ENCODE results near the gene TBC1D22A.

The TBC1D22A gene

GRCh38 chr22:47057916-47058585 lies 295.6 kb downstream of the TBC1D22A start:
- DNase-seq (ENCODE audit: low read depth in 2 of 2), result no peak

- DNase-seq (ENCODE audit: low read depth in 2 of 2), result no peak
Observed at GRCh38 chr22:47059076-47059475, 296.6 kb downstream of the TBC1D22A start.

DNA sequence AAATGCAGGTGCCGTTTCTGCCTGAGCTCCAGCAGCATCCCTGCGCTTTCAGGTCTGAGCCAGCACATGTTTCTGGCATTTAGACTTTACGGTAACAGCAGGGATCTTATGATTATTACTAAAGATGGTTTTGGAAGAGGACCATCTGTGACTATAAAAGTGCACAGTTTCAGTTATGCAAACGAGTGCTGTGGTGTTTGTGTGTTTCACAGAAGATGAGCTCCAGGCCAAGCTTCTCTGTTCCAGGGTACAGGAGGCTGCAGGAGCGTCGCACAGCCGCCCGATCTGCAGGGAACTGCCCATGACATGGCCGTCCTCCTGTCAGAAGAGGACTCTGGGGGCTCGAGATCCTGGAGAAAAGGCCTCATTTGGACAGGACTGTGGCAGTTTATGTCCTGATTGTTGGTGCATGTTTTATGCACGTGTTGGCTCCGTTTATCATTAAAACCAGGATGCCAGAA lies 297.3 kb downstream of the TBC1D22A start:
- DNase-seq (ENCODE audit: low read depth in 2 of 2), result no peak

DNA sequence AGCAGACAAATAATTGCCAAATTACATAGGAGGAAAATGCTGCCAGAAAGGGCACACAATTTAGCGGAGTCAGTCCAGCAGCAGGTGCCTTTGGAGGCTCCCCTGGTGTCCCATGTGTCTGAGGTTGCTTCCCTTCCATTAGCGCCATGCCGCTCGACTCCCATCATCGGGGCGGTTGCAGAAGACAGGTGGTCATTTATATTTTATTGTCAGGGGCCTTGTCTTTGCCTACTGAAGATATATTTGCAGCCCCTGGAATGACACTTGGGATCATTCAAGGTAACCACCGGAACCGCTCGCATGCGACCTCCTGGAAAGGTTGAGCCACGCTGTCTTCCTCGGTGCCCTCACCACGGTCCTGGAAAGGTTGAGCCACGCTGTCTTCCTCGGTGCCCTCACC lies 298.3 kb downstream of the TBC1D22A start:
- no peak for DNase-seq (ENCODE audit: low read depth in 2 of 2)

GRCh38 chr22:47061226-47061625 lies 298.8 kb downstream of the TBC1D22A start:
- DNase-seq (ENCODE audit: low read depth in 2 of 2), result no peak

DNA sequence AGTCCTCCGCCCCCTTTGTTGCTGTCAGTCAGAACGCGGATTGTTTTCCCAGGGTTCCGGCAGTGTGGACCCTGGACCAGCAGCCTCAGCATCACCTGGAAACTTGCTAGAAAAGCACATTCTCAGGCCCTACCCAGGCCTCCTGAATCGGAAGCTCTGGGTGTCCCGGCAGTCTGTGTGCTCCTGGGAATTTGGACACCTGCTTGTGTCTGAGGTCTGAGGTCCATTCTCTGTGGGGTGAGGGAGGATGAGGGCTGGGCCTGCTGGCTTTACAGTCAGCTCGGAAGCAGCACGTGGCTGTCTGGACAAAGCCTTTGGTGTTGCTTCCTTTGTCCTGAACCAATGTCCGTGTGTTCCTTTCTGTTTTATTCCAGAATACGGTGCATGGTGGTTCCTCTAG lies 299.7 kb downstream of the TBC1D22A start:
- DNase-seq (ENCODE audit: low read depth in 2 of 2), result no peak

DNA sequence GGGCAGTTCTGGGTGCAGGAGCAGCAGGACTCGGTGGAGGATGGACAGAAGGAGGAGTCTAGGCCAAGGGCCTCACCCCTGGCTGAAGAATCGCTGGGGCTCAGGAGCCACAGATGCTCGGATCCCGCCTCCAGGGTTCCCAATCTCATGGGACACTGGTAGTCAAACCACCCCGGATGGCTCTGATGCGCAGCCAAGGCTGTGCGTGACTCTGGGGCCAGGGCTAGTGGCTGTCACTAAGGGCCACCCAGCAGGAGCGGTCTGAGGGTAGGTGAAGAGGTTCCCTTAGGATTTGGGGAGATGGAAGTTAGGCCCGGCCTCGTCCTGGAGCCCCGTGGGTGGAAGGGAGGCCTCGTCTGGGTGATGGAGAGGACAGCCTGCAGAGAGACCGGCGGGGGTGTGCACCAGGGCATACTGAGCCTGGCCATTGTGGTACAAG lies 300.6 kb downstream of the TBC1D22A start:
- DNase-seq (ENCODE audit: low read depth in 2 of 2), result no peak

- DNase-seq (ENCODE audit: low read depth in 2 of 2), result no peak
Observed at GRCh38 chr22:47063606-47064005, 301.2 kb downstream of the TBC1D22A start.

- no peak for DNase-seq (ENCODE audit: low read depth in 2 of 2)
Observed at GRCh38 chr22:47064016-47064415, 301.6 kb downstream of the TBC1D22A start.

GRCh38 chr22:47064416-47064815 lies 302.0 kb downstream of the TBC1D22A start:
- no peak for DNase-seq (ENCODE audit: low read depth in 2 of 2)

DNA sequence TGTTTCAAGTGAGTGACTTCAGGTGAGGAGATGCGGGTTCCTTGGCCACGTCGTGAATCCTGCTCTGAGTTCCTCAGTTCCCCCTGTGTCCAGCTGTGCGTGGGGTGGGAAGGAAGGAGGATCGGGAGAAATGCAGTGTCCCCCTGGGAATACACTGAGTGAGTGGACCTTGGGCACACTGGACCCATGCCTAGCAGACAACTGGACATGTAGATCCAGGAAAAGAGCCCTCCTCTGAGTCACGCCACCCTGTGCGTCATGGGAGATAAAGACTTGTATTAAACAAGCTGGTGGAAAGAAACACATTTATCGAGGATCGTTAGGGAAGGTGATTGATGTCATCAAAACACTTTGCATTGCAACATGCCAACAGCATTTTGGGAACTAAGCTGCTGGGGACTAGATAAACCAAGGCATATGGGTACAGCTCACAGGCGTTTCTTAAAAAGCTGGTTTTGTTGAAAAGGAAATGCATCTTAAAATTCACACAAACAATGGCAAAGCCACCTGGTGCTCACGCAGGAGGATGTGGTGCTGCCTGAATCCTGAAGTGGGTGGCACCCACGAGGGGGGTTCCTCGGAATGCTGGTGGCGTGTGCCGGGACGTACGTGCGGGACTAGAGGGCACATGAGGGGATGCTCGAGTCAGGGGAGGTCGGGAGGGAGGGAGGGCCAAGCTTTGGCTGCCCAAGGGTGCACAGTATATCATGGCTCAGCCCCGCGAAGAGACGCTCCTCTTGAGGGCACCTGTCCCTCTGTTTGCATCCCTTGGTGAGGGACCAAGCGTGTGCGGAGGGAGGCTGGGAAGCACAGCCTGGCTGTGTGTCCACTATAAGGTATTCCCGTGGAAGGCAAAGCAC lies 303.5 kb downstream of the TBC1D22A start:
- no peak for DNase-seq (ENCODE audit: low read depth in 2 of 2)

GRCh38 chr22:47066616-47066905 lies 304.1 kb downstream of the TBC1D22A start:
- DNase-seq (ENCODE audit: low read depth in 2 of 2), result no peak

DNA sequence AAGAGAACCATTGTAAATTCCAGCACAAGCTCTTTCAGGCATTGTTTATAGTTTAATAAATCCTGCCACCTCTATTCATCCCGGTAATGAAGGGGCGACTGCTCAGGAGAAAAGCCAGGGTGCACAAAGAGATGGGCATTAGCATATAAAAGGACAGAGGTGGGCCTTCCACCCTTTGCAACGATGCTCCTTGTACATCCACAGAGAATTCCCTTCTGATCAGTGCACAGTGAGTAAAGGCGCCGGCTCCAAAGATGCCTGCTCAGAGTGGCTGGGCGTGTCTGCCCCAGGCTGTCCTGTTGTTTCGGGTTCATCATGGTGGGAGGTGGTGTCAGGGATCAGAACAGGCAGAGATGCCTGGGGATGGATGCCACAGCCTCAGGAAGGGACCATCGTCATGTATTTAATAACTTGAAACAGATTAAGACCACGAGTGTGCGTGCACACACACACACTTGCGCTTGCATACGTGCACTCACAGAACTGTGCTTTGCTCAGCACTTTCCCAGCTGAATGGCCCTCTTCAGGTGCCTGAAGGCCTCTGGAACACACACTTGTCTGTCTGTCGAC lies 305.0 kb downstream of the TBC1D22A start:
- no peak for DNase-seq (ENCODE audit: low read depth in 2 of 2)

- no peak for DNase-seq (ENCODE audit: low read depth in 2 of 2)
Observed at GRCh38 chr22:47067911-47068625, 305.6 kb downstream of the TBC1D22A start.

- DNase-seq (ENCODE audit: low read depth in 2 of 2), result no peak
Observed at GRCh38 chr22:47068626-47068996, 306.2 kb downstream of the TBC1D22A start.

GRCh38 chr22:47069270-47069669 lies 306.8 kb downstream of the TBC1D22A start:
- no peak for DNase-seq (ENCODE audit: low read depth in 2 of 2)

DNA sequence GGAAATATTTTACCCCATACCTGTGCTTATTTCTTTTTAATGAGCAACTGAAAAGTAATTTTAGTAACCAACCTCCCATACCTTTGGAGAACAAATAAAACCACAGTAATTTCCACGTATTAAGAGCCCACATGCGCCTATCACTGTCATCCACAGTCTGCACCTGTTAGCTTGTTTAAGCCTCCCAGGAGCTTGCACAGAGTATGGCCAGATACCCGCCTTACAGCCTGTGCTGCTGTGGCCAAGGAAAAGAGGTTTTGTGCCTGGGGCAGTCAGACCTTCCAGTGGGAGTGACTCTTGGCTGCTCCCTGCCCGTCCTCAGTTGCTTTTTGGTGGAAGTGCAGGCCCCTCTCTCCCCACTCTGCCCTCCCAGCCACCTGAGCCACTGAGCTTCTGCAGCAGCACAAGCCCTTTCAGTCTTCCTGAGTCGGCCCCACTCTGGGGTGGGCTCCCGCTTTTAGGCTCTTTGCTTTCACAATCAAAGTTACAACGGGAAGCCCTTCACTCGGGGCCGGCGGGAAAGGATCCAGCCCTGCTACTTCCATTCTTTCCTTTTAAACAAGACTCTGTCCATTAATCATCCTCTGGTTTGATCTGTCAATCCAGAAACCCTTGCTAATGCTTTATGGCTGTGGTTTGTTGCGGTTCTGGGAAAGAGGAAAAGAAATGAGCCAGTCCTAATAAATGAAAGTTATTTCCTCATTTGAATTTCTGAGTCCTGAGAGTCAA lies 308.8 kb downstream of the TBC1D22A start:
- DNase-seq (ENCODE audit: low read depth in 2 of 2), result no peak

GRCh38 chr22:47071807-47072641 lies 309.6 kb downstream of the TBC1D22A start:
- DNase-seq (ENCODE audit: low read depth in 2 of 2), result no peak

DNA sequence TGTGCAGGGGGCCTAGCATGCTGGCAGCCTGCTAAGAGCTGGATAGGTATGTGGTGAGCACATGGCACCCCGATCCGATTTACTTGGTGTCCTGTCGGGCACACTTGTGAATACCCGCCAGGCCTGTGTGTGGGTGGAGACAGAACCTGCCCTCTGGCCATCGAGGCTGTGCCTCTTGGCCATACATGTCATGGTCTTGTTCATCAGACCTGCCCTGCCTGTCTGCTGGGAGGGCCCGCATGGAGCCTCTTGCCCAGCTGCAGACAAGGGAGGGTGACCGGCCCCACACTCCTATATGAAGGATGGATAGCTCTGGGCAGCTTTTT lies 310.2 kb downstream of the TBC1D22A start:
- DNase-seq (ENCODE audit: low read depth in 2 of 2), result no peak

GRCh38 chr22:47073075-47073474 lies 310.6 kb downstream of the TBC1D22A start:
- DNase-seq (ENCODE audit: low read depth in 2 of 2), result no peak

- no peak for DNase-seq (ENCODE audit: low read depth in 2 of 2)
Observed at GRCh38 chr22:47074105-47074504, 311.7 kb downstream of the TBC1D22A start.

Measured in stimulated activated CD4-positive, alpha-beta T cell treated with anti-CD3 and anti-CD28 coated beads, Interleukin-15, amount 100 ng/mL, for 48 hours (primary cell).